ENCODE data around the gene PIK3IP1.

Gene PIK3IP1

DNA sequence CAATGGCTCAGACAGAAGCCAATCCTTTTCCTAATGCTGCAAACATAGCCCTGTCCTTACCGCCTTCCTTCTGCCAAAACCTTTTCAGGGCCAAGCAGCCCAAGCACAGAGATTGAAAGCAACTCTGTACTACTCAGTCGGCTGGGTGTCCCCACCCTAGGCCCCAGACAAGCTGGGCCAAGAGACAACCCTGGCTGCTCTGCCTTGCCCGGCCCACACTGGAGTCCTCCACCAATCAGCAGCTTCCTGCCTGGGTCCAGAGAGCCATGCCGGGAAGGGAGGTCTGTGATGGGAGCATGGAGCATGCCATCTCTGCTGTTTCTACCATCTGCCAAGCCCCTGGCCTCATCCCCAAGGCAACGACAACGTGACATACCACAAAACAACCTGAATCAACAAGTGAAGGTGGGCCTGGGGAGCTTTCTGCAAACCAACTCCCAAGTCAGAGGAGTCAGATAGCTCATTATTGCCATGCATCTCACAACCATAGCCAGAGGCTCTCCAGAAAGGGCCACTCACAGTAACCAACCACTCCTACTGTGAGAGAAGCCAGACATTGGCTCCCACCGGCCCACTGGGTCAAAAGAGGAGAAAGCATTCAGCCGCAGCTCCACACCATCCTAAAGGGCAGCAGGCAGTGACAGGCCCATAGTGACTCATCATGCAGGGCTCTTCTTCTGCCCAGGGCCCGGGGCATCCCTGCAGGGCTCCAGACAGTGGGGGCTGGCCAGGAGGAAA lies 35.7 kb upstream of the PIK3IP1 start:
- TF ChIP-seq REST (IDR thresholded peaks at IDR 0.05; ENCODE audit: insufficient read depth in 1 of 2, low read depth in 2 of 2, low read length in 2 of 2) (no peak), TAF1 (IDR thresholded peaks at IDR 0.05; ENCODE audit: borderline replicate concordance, insufficient read depth, low read length) (no peak), POLR2AphosphoS5 (IDR thresholded peaks at IDR 0.05; ENCODE audit: low read depth, low read length) (no peak), SIN3A (IDR thresholded peaks at IDR 0.05; ENCODE audit: borderline replicate concordance, insufficient read depth, low read length) (no peak), FOXP2 (optimal IDR thresholded peaks at IDR 0.05; ENCODE audit: borderline replicate concordance, extremely low read depth, extremely low read length, insufficient read depth) (no peak)

- no peak for TF ChIP-seq REST (IDR thresholded peaks at IDR 0.05; ENCODE audit: insufficient read depth in 1 of 2, low read depth in 2 of 2, low read length in 2 of 2)
- no peak for TF ChIP-seq POLR2AphosphoS5 (IDR thresholded peaks at IDR 0.05; ENCODE audit: low read depth, low read length)
- no peak for TF ChIP-seq FOXP2 (optimal IDR thresholded peaks at IDR 0.05; ENCODE audit: borderline replicate concordance, extremely low read depth, extremely low read length, insufficient read depth)
- no peak for TF ChIP-seq SIN3A (IDR thresholded peaks at IDR 0.05; ENCODE audit: borderline replicate concordance, insufficient read depth, low read length)
- no peak for TF ChIP-seq TAF1 (IDR thresholded peaks at IDR 0.05; ENCODE audit: borderline replicate concordance, insufficient read depth, low read length)
Measured at GRCh38 chr22:31326877-31327276, 34.6 kb upstream of the PIK3IP1 start.

- TF ChIP-seq SIN3A (IDR thresholded peaks at IDR 0.05; ENCODE audit: borderline replicate concordance, insufficient read depth, low read length), result no peak
- TF ChIP-seq TAF1 (IDR thresholded peaks at IDR 0.05; ENCODE audit: borderline replicate concordance, insufficient read depth, low read length), result no peak
- no peak for TF ChIP-seq FOXP2 (optimal IDR thresholded peaks at IDR 0.05; ENCODE audit: borderline replicate concordance, extremely low read depth, extremely low read length, insufficient read depth)
- no peak for TF ChIP-seq REST (IDR thresholded peaks at IDR 0.05; ENCODE audit: insufficient read depth in 1 of 2, low read depth in 2 of 2, low read length in 2 of 2)
- no peak for TF ChIP-seq POLR2AphosphoS5 (IDR thresholded peaks at IDR 0.05; ENCODE audit: low read depth, low read length)
Measured at GRCh38 chr22:31323578-31324550, 31.6 kb upstream of the PIK3IP1 start.

DNA sequence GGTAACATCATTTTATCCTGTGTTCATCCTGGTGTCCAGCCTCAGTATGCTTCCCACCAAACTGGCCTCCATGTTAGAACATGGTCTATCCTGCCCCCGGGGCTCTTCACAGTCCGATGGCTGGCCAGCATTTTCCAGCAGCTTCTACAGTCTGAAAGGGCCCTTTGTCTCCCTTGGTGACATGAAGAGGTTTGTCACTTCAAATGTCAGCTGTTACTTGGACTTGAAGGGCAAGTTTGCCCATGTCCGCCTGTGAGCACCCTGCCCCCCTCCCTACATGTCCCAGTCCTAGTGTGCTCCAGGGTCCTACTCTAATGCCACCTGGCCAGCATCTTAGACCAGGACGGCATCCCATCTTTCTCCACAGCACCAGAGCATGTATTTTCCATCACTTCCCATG lies 29.1 kb upstream of the PIK3IP1 start:
- no peak for TF ChIP-seq SIN3A (IDR thresholded peaks at IDR 0.05; ENCODE audit: borderline replicate concordance, insufficient read depth, low read length)

GRCh38 chr22:31313366-31314147 lies 21.3 kb upstream of the PIK3IP1 start:
- TF ChIP-seq REST (IDR thresholded peaks at IDR 0.05; ENCODE audit: insufficient read depth in 1 of 2, low read depth in 2 of 2, low read length in 2 of 2) (no peak), TAF1 (IDR thresholded peaks at IDR 0.05; ENCODE audit: borderline replicate concordance, insufficient read depth, low read length) (no peak), FOXP2 (optimal IDR thresholded peaks at IDR 0.05; ENCODE audit: borderline replicate concordance, extremely low read depth, extremely low read length, insufficient read depth) (no peak), SIN3A (IDR thresholded peaks at IDR 0.05; ENCODE audit: borderline replicate concordance, insufficient read depth, low read length) (no peak), POLR2AphosphoS5 (IDR thresholded peaks at IDR 0.05; ENCODE audit: low read depth, low read length) (no peak)
